Fibroblast of mammary gland (primary cell): ENCODE data around the gene TSPAN7.

Experiments used
- DNase-seq: peaks from one replicate; pipeline ENCODE4 v3.0.0-alpha.2; 2010; ENCODE audit warnings: low read depth
- H3K4me3 ChIP-seq: 2 replicates; pipeline ENCODE4 v1.5.1; 2011; ENCODE audit warnings: low read depth, mild to moderate bottlenecking, low read length, moderate library complexity; ENCODE audit not compliant: control insufficient read depth
- CTCF ChIP-seq: conservative IDR thresholded peaks from 2 replicates; pipeline ENCODE4 v1.5.1; 2011; ENCODE audit warnings: low read depth, low read length, inconsistent platforms; ENCODE audit not compliant: control insufficient read depth, insufficient read depth

The TSPAN7 gene

GRCh38 chrX:38618180-38618579 is 56.8 kb downstream of the TSPAN7 start:
- DNase-seq: no peak
- no peak overlapping the region for H3K4me3 ChIP-seq
- no peak for TF ChIP-seq CTCF

DNA sequence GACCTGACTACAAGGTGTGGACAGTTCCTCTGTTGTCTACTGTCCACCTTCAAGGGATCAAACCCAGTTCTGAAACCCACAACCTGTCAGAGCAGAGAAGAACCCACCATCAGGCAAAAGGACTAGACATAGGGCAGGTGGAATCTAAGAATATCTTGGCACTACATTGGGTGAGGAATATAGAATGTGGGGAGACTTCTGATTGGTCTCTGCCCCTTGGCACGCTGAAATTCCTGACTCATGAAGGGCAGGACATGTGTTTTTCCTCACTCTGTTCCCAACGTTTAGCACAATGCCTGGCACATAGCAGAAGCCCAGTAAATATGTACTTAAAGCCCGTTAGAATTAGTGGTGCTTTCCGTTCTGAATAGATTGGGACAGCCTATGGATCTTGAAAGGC is 59.3 kb downstream of the TSPAN7 start:
- TF ChIP-seq CTCF: no peak
- DNase-seq: no peak
- no peak overlapping the region for H3K4me3 ChIP-seq

DNA sequence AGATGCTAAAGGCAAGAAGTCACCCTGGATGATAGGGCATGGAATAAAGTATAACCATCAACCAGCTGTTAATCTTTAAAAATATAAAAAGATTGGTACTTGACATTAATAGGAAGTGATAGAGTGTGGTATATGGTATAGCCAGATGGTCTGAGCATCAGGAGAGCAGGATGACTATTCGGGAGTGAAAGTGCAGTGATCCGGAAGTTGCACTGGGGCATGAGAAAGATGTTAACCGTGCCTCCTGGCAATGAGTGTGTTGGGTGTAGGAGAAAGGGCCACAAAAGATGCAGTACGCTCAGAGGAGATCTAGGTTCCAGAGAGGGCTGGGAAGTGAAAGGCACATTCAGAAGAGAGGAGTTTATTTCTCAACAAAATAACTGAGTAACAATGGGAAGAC is 65.0 kb downstream of the TSPAN7 start:
- H3K4me3 ChIP-seq: no peak overlapping the region
- no peak for DNase-seq
- TF ChIP-seq CTCF: no peak

- TF ChIP-seq CTCF: peak; percentile 63
- H3K4me3 ChIP-seq: no peak overlapping the region
- DNase-seq: peak; percentile 36
These were observed 66.3 kb downstream of the TSPAN7 start for GRCh38 chrX:38627683-38628082.

- TF ChIP-seq CTCF: no peak
- DNase-seq: no peak
- H3K4me3 ChIP-seq: no peak overlapping the region
These were observed 67.2 kb downstream of the TSPAN7 start for GRCh38 chrX:38628587-38628986.

- TF ChIP-seq CTCF: no peak
- no peak overlapping the region for H3K4me3 ChIP-seq
- DNase-seq: no peak
These were observed 71.2 kb downstream of the TSPAN7 start for GRCh38 chrX:38632516-38632915.

DNA sequence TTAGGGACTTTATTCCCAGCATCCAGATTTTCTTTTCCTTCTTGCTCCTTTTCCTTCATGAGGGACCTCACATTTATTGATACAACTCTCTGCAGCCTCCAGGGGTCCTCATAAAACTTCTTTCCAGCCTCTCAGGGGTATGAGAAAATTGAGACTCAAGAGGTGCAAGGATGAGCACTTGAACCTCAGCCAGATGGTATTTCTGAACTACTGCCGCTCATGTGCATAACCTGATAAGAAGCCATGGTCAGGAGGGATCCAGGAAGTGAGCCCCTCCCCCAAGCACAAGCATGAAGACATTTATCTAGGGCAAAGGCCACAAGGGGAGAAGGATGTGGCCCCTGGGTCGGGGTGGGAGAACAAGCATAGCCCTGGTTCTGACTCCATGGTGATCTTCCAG is 73.3 kb downstream of the TSPAN7 start:
- DNase-seq: no peak
- no peak overlapping the region for H3K4me3 ChIP-seq
- TF ChIP-seq CTCF: no peak
